Measurements from ENCODE around the gene AGPAT3.
"Not testable (repeated sequence)": the region's sequence is repeated elsewhere in the genome, so short reads cannot be mapped to it uniquely, and the experiment has no call there.

Gene AGPAT3

GRCh38 chr21:43881935-43882334, 16.9 kb downstream of the AGPAT3 start:
- no peak for DNase-seq (ENCODE audit: low read depth in 1 of 2, low spot score in 1 of 2)

GRCh38 chr21:43882952-43883545, 18.0 kb downstream of the AGPAT3 start:
- DNase-seq (ENCODE audit: low read depth in 1 of 2, low spot score in 1 of 2), result no peak

- DNase-seq (ENCODE audit: low read depth in 1 of 2, low spot score in 1 of 2), result no peak
Measured at GRCh38 chr21:43884012-43884860, 19.2 kb downstream of the AGPAT3 start.

GRCh38 chr21:43884861-43885417, 19.9 kb downstream of the AGPAT3 start:
- no peak for DNase-seq (ENCODE audit: low read depth in 1 of 2, low spot score in 1 of 2)

- DNase-seq (ENCODE audit: low read depth in 1 of 2, low spot score in 1 of 2), result no peak
Measured at GRCh38 chr21:43885721-43886120, 20.7 kb downstream of the AGPAT3 start.

GRCh38 chr21:43886565-43886964, 21.5 kb downstream of the AGPAT3 start:
- DNase-seq (ENCODE audit: low read depth in 1 of 2, low spot score in 1 of 2), result no peak

- no peak for DNase-seq (ENCODE audit: low read depth in 1 of 2, low spot score in 1 of 2)
Measured at GRCh38 chr21:43889069-43889468, 24.0 kb downstream of the AGPAT3 start.

GRCh38 chr21:43890042-43890441, 25.0 kb downstream of the AGPAT3 start:
- no peak for DNase-seq (ENCODE audit: low read depth in 1 of 2, low spot score in 1 of 2)

GRCh38 chr21:43892334-43892733, 27.3 kb downstream of the AGPAT3 start:
- no peak for DNase-seq (ENCODE audit: low read depth in 1 of 2, low spot score in 1 of 2)

- no peak for DNase-seq (ENCODE audit: low read depth in 1 of 2, low spot score in 1 of 2)
Measured at GRCh38 chr21:43892984-43893535, 28.0 kb downstream of the AGPAT3 start.

- no peak for DNase-seq (ENCODE audit: low read depth in 1 of 2, low spot score in 1 of 2)
Measured at GRCh38 chr21:43893536-43894205, 28.6 kb downstream of the AGPAT3 start.

- no peak for DNase-seq (ENCODE audit: low read depth in 1 of 2, low spot score in 1 of 2)
Measured at GRCh38 chr21:43894206-43894577, 29.2 kb downstream of the AGPAT3 start.

GRCh38 chr21:43895196-43895595, 30.2 kb downstream of the AGPAT3 start:
- DNase-seq (ENCODE audit: low read depth in 1 of 2, low spot score in 1 of 2), result no peak

- DNase-seq (ENCODE audit: low read depth in 1 of 2, low spot score in 1 of 2), result not testable (repeated sequence)
Measured at GRCh38 chr21:43896696-43897299, 31.8 kb downstream of the AGPAT3 start.

- DNase-seq (ENCODE audit: low read depth in 1 of 2, low spot score in 1 of 2), result no peak
Measured at GRCh38 chr21:43899307-43900077, 34.5 kb downstream of the AGPAT3 start.

GRCh38 chr21:43900078-43900385, 35.0 kb downstream of the AGPAT3 start:
- no peak for DNase-seq (ENCODE audit: low read depth in 1 of 2, low spot score in 1 of 2)

- no peak for DNase-seq (ENCODE audit: low read depth in 1 of 2, low spot score in 1 of 2)
Measured at GRCh38 chr21:43900690-43901089, 35.7 kb downstream of the AGPAT3 start.

GRCh38 chr21:43902441-43902840, 37.4 kb downstream of the AGPAT3 start:
- DNase-seq (ENCODE audit: low read depth in 1 of 2, low spot score in 1 of 2), result no peak

GRCh38 chr21:43903451-43904091, 38.5 kb downstream of the AGPAT3 start:
- DNase-seq (ENCODE audit: low read depth in 1 of 2, low spot score in 1 of 2), result no peak

GRCh38 chr21:43904331-43904781, 39.3 kb downstream of the AGPAT3 start:
- DNase-seq (ENCODE audit: low read depth in 1 of 2, low spot score in 1 of 2), result no peak
